Subcutaneous adipose tissue (tissue), 4 donors: ENCODE measurements around the gene MAML3. TPM values are rescaled to one million over a fixed set of nuclear protein-coding genes. Genes with fewer than 3 reads are reported as not detected.

ENCODE experiments used
- CTCF ChIP-seq: fragments of 450-650 bp; IDR thresholded peaks from one replicate; pipeline ENCODE4 v1.5.1; 2016; ENCODE audit warnings: low read depth, mild to moderate bottlenecking, control low read depth, antibody characterized with exemption, moderate library complexity
- total RNA-seq, 4 donors: library from RNA; depleted of rRNA; stranded (reverse); fragments of >200 nt; gene quantifications; one replicate each; pipeline ENCODE4 v1.1.0, GENCODE V29; 2016

MAML3 gene
- total RNA-seq, 4 donors from 2014 or later: 3.5 to 11.1 (median 9.1) TPM

GRCh38 chr4:139763672-139764071, 390.3 kb downstream of the MAML3 start:
- TF ChIP-seq CTCF: no peak

GRCh38 chr4:139763205-139763604, 390.8 kb downstream of the MAML3 start:
- no peak for TF ChIP-seq CTCF

DNA sequence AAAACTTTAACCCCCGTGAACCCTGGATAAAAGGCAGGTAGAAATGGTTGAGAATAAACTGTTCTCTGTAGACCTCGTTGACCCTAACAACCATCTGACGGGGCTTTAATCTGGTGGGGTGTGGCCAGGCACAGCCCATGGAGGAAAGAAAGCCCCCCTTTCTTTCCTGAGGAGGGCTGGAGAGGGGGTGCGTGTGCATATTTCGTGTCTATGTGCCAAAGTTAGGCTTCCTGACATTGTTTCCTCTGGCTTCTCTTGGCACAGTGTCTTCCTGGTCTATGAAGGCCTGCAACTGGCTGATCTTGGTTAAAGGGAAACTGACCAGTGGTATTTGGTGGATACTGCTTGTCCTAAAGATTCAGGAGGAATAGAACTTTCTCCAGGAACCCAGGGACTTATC, 391.3 kb downstream of the MAML3 start:
- no peak for TF ChIP-seq CTCF

GRCh38 chr4:139761461-139761860, 392.5 kb downstream of the MAML3 start:
- TF ChIP-seq CTCF: no peak

DNA sequence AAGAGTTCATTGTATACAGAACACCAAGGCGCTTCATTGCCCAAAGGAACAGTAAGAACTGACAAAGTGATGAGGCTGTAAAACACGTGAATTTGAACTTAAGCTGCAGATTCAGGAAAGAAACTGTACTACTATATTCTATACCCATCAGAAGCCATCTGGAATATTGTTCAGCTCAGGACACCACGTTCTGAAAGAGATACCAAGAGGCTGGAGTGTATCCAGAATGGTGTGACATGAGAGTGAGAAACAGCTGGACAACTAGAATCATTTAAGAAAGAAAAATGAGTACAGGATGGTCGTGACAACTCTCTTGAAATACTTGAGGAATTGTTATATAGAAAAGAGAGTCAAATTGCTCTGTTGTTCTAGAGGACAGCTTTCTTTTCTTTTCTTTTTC, 393.4 kb downstream of the MAML3 start:
- TF ChIP-seq CTCF: no peak

DNA sequence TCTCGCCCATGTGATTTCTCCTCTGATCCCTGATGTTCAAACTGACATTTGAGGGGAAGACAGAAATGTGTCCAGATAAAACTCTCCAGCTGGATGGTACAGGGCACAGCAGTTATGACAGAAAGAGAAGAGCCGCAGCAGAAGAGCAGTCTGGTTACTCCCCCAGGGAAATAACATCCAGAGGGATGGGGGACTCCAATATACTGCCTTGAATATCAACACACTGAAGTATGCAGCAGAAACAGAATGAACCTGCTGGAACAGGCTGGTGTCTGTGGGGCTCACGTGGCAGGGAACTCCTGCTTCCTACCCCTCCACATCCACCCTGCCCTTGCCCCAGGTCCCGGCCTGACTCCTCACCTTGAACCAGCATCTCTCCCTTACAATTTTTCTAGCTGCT, 394.9 kb downstream of the MAML3 start:
- TF ChIP-seq CTCF: no peak

GRCh38 chr4:139756391-139757180, 397.4 kb downstream of the MAML3 start:
- TF ChIP-seq CTCF: no peak
